ENCODE measurements around the gene HDDC3. TPM values are rescaled to one million over a fixed set of nuclear protein-coding genes. Genes with fewer than 3 reads are reported as not detected.

Gene HDDC3
- total and polyA plus RNA-seq, 2 donors: 18.7 to 25.4 TPM

DNA sequence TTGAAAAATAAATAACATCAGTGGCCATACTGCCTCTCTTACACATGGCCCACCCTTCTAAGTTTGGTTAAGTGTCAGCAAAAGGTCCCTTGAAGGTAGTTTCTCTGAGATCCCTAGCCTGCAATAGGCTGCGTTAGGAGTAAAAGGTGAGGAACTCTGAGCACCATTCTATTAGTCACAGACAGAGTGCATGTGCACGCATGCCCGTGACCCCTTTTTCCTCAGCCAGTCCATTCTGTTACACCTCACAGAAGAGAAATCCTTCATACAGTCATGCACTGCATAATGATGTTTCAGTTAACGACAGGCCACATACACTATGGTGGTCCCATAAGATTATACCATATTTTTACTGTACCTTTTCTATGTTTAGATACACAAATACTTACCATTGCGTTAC, 34.9 kb upstream of the HDDC3 start:
- WGBS: 98% methylated on average over 5 of the region's 5 CpGs
- DNase-seq (ENCODE audit: low read depth in 6 of 9, low spot score in 9 of 9): no peak
- Histone ChIP-seq H3K4me3 (ENCODE audit: low read length in 2 of 2) (no peak overlapping the region), H3K9me3 (ENCODE audit: control insufficient read depth in 2 of 2, insufficient read depth in 1 of 2, low read length in 1 of 2) (no peaks in the 10 kb centered on the region), H3K27me3 (ENCODE audit: control insufficient read depth in 2 of 2, insufficient read depth in 1 of 2, low read length in 1 of 2) (no peaks in the 10 kb centered on the region), H3K27ac (ENCODE audit: low read depth in 1 of 2, low read length in 1 of 2) (no peak overlapping the region), H3K36me3 (ENCODE audit: control insufficient read depth in 2 of 2, insufficient read depth in 2 of 2, low read length in 1 of 2) (peaks cover 51 to 69% of the 10 kb centered on the region in 2 donors), H3K4me1 (ENCODE audit: control insufficient read depth in 2 of 2, insufficient read depth in 2 of 2, low read length in 2 of 2) (no peaks in the 10 kb centered on the region)

DNA sequence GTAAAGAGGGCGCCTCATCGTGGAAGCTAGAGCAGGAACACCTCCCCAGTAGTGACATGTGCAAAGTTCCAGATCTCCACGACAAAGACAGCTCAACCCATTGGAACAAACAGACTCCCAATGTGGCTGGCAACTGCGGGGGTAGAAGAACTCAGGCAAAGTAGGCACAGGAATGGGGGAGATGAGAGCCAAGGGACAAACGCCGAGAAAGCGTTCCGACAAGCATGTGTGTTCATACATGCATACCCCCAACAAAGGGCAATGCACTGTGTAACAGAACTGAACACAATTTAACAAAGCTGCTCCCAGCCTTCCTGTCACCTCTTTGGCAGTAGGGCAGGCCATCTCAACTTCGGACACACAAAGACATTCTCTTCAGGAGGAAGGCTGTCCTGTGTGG, 33.9 kb upstream of the HDDC3 start:
- Histone ChIP-seq H3K36me3 (ENCODE audit: control insufficient read depth in 2 of 2, insufficient read depth in 2 of 2, low read length in 1 of 2) (peaks cover 57 to 76% of the 10 kb centered on the region in 2 donors), H3K27me3 (ENCODE audit: control insufficient read depth in 2 of 2, insufficient read depth in 1 of 2, low read length in 1 of 2) (no peaks in the 10 kb centered on the region), H3K4me3 (ENCODE audit: low read length in 2 of 2) (no peak overlapping the region), H3K4me1 (ENCODE audit: control insufficient read depth in 2 of 2, insufficient read depth in 2 of 2, low read length in 2 of 2) (no peaks in the 10 kb centered on the region), H3K9me3 (ENCODE audit: control insufficient read depth in 2 of 2, insufficient read depth in 1 of 2, low read length in 1 of 2) (no peaks in the 10 kb centered on the region), H3K27ac (ENCODE audit: low read depth in 1 of 2, low read length in 1 of 2) (no peak overlapping the region)
- no peak for DNase-seq (ENCODE audit: low read depth in 6 of 9, low spot score in 9 of 9)
- 97% methylated on average over 9 of the region's 9 CpGs for WGBS

DNA sequence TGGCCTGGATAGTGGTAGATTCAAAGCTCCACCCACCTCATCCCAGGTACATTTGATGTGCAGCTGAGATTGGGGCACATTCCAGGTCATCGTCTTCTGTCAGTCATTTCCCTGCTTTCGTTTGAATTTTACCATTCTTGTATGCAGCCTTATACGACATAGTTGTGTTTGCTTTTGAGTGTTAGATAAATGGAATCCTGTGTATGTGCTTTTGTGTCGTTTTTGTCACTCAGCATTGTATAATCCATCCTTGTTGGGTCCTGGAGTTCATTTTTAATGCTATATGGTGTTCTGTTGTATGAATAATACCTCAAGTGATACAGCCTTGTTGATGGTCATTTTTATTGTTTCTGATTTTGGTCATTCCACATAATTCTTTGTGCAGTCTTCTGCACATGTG, 29.7 kb upstream of the HDDC3 start:
- 95% methylated on average over 4 of the region's 4 CpGs for WGBS
- Histone ChIP-seq H3K9me3 (ENCODE audit: control insufficient read depth in 2 of 2, insufficient read depth in 1 of 2, low read length in 1 of 2) (no peaks in the 10 kb centered on the region), H3K4me3 (ENCODE audit: low read length in 2 of 2) (no peak overlapping the region), H3K27me3 (ENCODE audit: control insufficient read depth in 2 of 2, insufficient read depth in 1 of 2, low read length in 1 of 2) (no peaks in the 10 kb centered on the region), H3K4me1 (ENCODE audit: control insufficient read depth in 2 of 2, insufficient read depth in 2 of 2, low read length in 2 of 2) (no peaks in the 10 kb centered on the region), H3K36me3 (ENCODE audit: control insufficient read depth in 2 of 2, insufficient read depth in 2 of 2, low read length in 1 of 2) (peaks cover 45 to 56% of the 10 kb centered on the region in 2 donors), H3K27ac (ENCODE audit: low read depth in 1 of 2, low read length in 1 of 2) (no peak overlapping the region)
- DNase-seq (ENCODE audit: low read depth in 6 of 9, low spot score in 9 of 9): no peak

DNA sequence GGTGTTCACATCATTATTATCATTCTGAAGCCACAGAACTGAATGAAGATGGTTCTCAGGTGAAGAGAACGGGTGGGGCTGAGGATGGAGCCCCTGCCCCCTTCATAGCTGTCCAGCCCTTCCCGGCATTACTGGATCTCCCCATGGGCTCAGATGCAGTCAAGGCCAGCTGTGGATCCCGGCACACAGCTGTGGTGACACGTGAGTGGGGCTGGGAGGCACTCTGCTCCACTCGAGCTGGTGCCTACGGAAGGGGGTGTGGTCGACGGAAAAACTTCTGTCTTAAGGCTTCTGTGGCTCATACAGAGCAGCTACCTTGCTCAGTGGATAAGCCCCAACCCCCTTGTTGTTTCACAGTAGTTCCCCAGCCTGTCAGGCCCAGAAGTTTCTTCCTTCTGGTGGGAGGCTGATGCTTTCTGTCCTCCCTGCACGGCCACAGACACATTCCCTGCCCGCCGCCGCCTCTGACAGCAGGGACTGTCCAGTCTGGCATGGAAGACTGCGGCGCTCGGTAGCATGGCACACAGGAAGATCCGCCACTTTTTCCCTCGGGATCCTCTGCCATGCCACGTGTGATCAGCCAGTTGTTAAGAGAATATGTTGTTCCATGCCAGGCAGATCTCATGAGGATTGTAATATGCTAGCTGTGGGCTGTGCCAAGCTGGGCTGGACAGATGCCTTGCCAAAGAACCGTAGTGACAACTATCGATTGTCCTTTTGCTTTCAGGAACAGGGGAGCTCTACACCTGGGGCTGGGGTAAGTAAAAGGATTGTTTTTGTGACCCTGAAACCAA, 28.1 kb upstream of the HDDC3 start:
- 97% methylated on average over 20 of the region's 20 CpGs for WGBS
- no peak for DNase-seq (ENCODE audit: low read depth in 6 of 9, low spot score in 9 of 9)

DNA sequence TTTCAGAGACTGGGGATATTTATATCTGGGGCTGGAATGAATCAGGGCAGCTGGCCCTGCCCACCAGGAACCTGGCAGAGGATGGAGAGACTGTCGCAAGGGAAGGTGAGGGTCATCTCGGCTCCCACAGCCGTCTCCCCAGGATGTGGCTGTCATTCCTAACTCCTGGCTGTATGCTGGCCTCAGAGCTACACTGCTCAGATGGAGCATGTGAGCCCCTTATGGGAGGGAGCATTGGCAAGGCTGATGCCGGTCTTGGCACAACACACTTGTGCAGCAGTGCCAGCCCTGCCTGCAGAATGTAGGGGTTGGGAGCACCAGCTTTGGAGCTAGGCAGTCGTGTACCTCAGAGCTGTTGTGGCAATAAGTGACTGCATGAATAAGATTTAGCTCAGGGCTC, 27.5 kb upstream of the HDDC3 start:
- Histone ChIP-seq H3K27ac (ENCODE audit: low read depth in 1 of 2, low read length in 1 of 2) (no peak overlapping the region), H3K9me3 (ENCODE audit: control insufficient read depth in 2 of 2, insufficient read depth in 1 of 2, low read length in 1 of 2) (no peaks in the 10 kb centered on the region), H3K27me3 (ENCODE audit: control insufficient read depth in 2 of 2, insufficient read depth in 1 of 2, low read length in 1 of 2) (no peaks in the 10 kb centered on the region), H3K4me3 (ENCODE audit: low read length in 2 of 2) (no peak overlapping the region), H3K36me3 (ENCODE audit: control insufficient read depth in 2 of 2, insufficient read depth in 2 of 2, low read length in 1 of 2) (peaks cover 36 to 44% of the 10 kb centered on the region in 2 donors), H3K4me1 (ENCODE audit: control insufficient read depth in 2 of 2, insufficient read depth in 2 of 2, low read length in 2 of 2) (peaks cover 12 to 17% of the 10 kb centered on the region in 2 donors)
- 98% methylated on average over 5 of the region's 5 CpGs for WGBS
- no peak for DNase-seq (ENCODE audit: low read depth in 6 of 9, low spot score in 9 of 9)

More for the DNA sequence above, 28.1 kb upstream of the HDDC3 start:
- no peak overlapping the region for H3K27ac ChIP-seq (ENCODE audit: low read depth in 1 of 2, low read length in 1 of 2)
- no peak overlapping the region for H3K4me3 ChIP-seq (ENCODE audit: low read length in 2 of 2)
- no peaks in the 10 kb centered on the region for H3K9me3 ChIP-seq (ENCODE audit: control insufficient read depth in 2 of 2, insufficient read depth in 1 of 2, low read length in 1 of 2)
- peaks cover 40 to 46% of the 10 kb centered on the region in 2 donors for H3K36me3 ChIP-seq (ENCODE audit: control insufficient read depth in 2 of 2, insufficient read depth in 2 of 2, low read length in 1 of 2)
- peaks cover 9 to 13% of the 10 kb centered on the region in 2 donors for H3K4me1 ChIP-seq (ENCODE audit: control insufficient read depth in 2 of 2, insufficient read depth in 2 of 2, low read length in 2 of 2)
- no peaks in the 10 kb centered on the region for H3K27me3 ChIP-seq (ENCODE audit: control insufficient read depth in 2 of 2, insufficient read depth in 1 of 2, low read length in 1 of 2)

DNA sequence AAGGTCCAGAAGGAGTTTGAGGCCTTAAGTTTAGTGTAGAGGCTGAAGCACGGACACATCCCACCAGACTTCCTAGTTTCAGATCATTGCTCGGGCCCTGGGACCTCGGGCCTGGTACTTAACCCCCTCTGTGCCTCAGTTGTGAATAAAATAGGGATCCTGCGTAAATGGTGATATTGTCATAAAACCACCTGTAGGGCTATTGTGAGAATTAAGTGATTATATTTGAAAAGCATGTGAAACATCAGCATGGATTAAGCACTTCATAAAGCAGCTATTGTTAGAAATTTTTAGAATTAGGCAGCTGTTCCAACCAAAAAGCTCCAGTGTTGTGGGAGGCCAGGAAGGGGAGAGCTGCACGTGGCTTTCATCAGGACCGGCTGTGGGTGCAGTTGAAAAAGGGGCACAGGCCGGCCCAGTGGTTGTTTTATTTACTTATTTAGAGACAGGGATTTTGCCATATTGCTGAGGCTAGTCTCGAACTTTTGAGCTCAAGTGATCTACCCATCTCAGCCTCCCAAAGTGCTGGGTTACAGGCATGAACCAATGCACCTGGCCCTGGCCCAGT, 26.8 kb upstream of the HDDC3 start:
- Histone ChIP-seq H3K27me3 (ENCODE audit: control insufficient read depth in 2 of 2, insufficient read depth in 1 of 2, low read length in 1 of 2) (no peaks in the 10 kb centered on the region), H3K27ac (ENCODE audit: low read depth in 1 of 2, low read length in 1 of 2) (no peak overlapping the region), H3K4me1 (ENCODE audit: control insufficient read depth in 2 of 2, insufficient read depth in 2 of 2, low read length in 2 of 2) (peaks cover 12 to 22% of the 10 kb centered on the region in 2 donors), H3K9me3 (ENCODE audit: control insufficient read depth in 2 of 2, insufficient read depth in 1 of 2, low read length in 1 of 2) (no peaks in the 10 kb centered on the region), H3K36me3 (ENCODE audit: control insufficient read depth in 2 of 2, insufficient read depth in 2 of 2, low read length in 1 of 2) (peaks cover 36 to 43% of the 10 kb centered on the region in 2 donors), H3K4me3 (ENCODE audit: low read length in 2 of 2) (no peak overlapping the region)
- 96% methylated on average over 8 of the region's 8 CpGs for WGBS
- no peak for DNase-seq (ENCODE audit: low read depth in 6 of 9, low spot score in 9 of 9)

DNA sequence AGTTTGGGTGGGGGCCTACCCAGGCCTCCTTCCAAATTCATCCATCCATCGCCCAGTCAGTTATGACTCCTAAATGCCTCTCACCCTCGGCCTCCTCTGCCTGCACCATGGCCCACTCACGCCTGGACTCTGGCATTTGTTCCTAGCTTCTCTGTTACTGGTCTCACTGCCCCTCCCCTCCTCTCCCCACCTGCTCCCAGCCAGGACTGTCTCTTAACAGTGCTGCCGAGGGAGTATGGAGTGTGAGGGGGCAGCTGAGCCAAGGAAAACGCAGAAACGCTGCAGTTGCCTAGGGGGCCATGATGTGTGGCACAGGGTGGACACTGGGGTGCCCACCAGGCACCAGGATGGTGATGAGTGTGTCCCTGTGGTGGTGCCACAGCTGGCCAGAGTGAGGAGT, 25.4 kb upstream of the HDDC3 start:
- Histone ChIP-seq H3K4me1 (ENCODE audit: control insufficient read depth in 2 of 2, insufficient read depth in 2 of 2, low read length in 2 of 2) (peaks cover 12 to 22% of the 10 kb centered on the region in 2 donors), H3K9me3 (ENCODE audit: control insufficient read depth in 2 of 2, insufficient read depth in 1 of 2, low read length in 1 of 2) (no peaks in the 10 kb centered on the region), H3K27ac (ENCODE audit: low read depth in 1 of 2, low read length in 1 of 2) (no peak overlapping the region), H3K27me3 (ENCODE audit: control insufficient read depth in 2 of 2, insufficient read depth in 1 of 2, low read length in 1 of 2) (no peaks in the 10 kb centered on the region), H3K36me3 (ENCODE audit: control insufficient read depth in 2 of 2, insufficient read depth in 2 of 2, low read length in 1 of 2) (peaks cover 43% of the 10 kb centered on the region in 2 donors), H3K4me3 (ENCODE audit: low read length in 2 of 2) (no peak overlapping the region)
- 98% methylated on average over 6 of the region's 6 CpGs for WGBS
- DNase-seq (ENCODE audit: low read depth in 6 of 9, low spot score in 9 of 9): no peak

DNA sequence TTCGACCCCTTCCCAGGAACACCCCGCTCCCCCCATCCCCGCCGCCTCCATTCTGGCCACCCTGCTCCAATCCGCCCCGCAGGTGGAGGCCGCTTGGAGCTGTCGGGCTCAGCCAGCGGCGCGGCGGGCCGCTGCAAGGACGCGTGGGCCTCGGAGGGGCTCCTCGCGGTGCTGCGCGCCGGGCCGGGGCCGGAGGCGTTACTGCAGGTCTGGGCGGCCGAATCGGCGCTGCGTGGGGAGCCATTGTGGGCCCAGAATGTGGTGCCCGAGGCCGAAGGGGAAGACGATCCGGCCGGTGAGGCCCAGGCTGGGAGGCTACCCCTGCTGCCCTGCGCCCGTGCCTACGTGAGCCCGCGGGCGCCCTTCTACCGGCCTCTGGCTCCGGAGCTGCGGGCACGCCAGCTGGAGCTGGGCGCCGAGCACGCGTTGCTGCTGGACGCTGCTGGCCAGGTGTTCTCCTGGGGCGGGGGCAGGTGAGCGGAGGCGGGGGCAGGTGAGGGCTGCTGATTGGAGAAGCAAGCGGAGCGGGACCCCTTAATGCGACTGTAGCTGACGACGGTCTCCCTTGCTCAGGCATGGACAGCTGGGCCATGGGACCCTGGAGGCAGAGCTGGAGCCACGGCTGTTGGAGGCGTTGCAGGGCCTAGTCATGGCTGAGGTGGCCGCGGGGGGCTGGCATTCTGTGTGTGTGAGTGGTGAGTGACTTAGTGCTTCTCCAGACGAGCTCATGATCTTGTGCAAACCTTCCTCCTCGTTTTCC, 24.9 kb upstream of the HDDC3 start:
- DNase-seq (ENCODE audit: low read depth in 6 of 9, low spot score in 9 of 9): no peak
- peaks cover 40 to 43% of the 10 kb centered on the region in 2 donors for H3K36me3 ChIP-seq (ENCODE audit: control insufficient read depth in 2 of 2, insufficient read depth in 2 of 2, low read length in 1 of 2)
- H3K4me1 ChIP-seq (ENCODE audit: control insufficient read depth in 2 of 2, insufficient read depth in 2 of 2, low read length in 2 of 2): peaks cover 12 to 22% of the 10 kb centered on the region in 2 donors
- H3K4me3 ChIP-seq (ENCODE audit: low read length in 2 of 2): peak overlapping the region; percentile 35 to 89
- 85% methylated on average over 63 of the region's 63 CpGs for WGBS
- H3K27ac ChIP-seq (ENCODE audit: low read depth in 1 of 2, low read length in 1 of 2): no peak overlapping the region
- no peaks in the 10 kb centered on the region for H3K9me3 ChIP-seq (ENCODE audit: control insufficient read depth in 2 of 2, insufficient read depth in 1 of 2, low read length in 1 of 2)
- H3K27me3 ChIP-seq (ENCODE audit: control insufficient read depth in 2 of 2, insufficient read depth in 1 of 2, low read length in 1 of 2): no peaks in the 10 kb centered on the region
